Measurements from ENCODE around the gene ZNF664. TPM values are rescaled to one million over a fixed set of nuclear protein-coding genes. Genes with fewer than 3 reads are reported as not detected.

Gene ZNF664
- total RNA-seq, 1 experiment from 2014 or later: 124 TPM

DNA sequence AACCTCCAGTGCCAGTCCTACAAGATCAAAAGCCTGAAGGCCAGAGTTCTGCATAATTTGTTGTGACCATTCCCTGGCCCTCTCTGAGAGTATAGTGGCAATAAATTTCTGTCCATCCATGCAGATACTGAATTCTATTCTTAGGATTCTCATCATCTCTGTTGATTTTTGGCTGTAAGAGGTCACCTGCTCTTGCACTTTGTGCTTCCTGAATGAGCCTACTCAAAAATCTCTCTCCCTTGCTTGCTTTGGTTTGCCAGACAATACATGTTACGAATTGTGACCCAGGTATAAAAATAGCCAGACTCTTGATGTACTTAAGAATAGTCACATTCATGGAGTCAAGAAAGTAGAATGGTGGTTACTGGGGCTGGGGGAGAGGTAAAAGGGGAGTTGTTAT lies 16.7 kb downstream of the ZNF664 start:
- H4K20me1 ChIP-seq (ENCODE audit: insufficient read depth): 0 out of 2 replicates have a peak, but pooled peaks cover 4% of the 10 kb centered on the region
- H3K9me3 ChIP-seq (ENCODE audit: control insufficient read depth in 1 of 2, insufficient read depth in 1 of 2, low read depth in 1 of 2, low read length in 2 of 2): no peaks in the 10 kb centered on the region
- H3K27ac ChIP-seq (ENCODE audit: low read depth, low read length): no peak overlapping the region
- DNase-seq (ENCODE audit: low read depth, low spot score) (no peak), ATAC-seq (no peak)
- TF ChIP-seq JUND (IDR thresholded peaks at IDR 0.05) (no peak), RAD21 (IDR thresholded peaks at IDR 0.05; ENCODE audit: low read depth) (no peak), SP1 (IDR thresholded peaks at IDR 0.05; ENCODE audit: low read depth) (no peak), EZH2phosphoT487 (IDR thresholded peaks at IDR 0.05; ENCODE audit: borderline replicate concordance) (no peak), CBX3 (IDR thresholded peaks at IDR 0.05; ENCODE audit: low read depth) (no peak), YY1 (IDR thresholded peaks at IDR 0.05; ENCODE audit: extremely low read depth, insufficient replicate concordance, low read depth, low read length) (no peak), EGR1 (IDR thresholded peaks at IDR 0.05; ENCODE audit: low read depth) (no peak), ZFX (IDR thresholded peaks at IDR 0.05) (no peak), ZNF274 (IDR thresholded peaks at IDR 0.05; ENCODE audit: low read depth, low read length) (no peak), FOSL1 (IDR thresholded peaks at IDR 0.05; ENCODE audit: low read depth) (no peak), POLR2A (IDR thresholded peaks at IDR 0.05; ENCODE audit: borderline replicate concordance, extremely low read depth, insufficient read depth, insufficient read length) (no peak), SIN3A (IDR thresholded peaks at IDR 0.05; ENCODE audit: low read depth) (no peak), CEBPB (IDR thresholded peaks at IDR 0.05; ENCODE audit: low read depth) (no peak), TCF7L2 (IDR thresholded peaks at IDR 0.05; ENCODE audit: borderline replicate concordance, extremely low read depth, insufficient read depth, insufficient read length) (no peak), SRF (IDR thresholded peaks at IDR 0.05; ENCODE audit: low read depth) (no peak)
- TF ChIP-seq, protein P1, sequence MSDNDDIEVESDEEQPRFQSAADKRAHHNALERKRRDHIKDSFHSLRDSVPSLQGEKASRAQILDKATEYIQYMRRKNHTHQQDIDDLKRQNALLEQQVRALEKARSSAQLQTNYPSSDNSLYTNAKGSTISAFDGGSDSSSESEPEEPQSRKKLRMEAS (IDR thresholded peaks at IDR 0.05): no peak
- TF ChIP-seq, protein P2, sequence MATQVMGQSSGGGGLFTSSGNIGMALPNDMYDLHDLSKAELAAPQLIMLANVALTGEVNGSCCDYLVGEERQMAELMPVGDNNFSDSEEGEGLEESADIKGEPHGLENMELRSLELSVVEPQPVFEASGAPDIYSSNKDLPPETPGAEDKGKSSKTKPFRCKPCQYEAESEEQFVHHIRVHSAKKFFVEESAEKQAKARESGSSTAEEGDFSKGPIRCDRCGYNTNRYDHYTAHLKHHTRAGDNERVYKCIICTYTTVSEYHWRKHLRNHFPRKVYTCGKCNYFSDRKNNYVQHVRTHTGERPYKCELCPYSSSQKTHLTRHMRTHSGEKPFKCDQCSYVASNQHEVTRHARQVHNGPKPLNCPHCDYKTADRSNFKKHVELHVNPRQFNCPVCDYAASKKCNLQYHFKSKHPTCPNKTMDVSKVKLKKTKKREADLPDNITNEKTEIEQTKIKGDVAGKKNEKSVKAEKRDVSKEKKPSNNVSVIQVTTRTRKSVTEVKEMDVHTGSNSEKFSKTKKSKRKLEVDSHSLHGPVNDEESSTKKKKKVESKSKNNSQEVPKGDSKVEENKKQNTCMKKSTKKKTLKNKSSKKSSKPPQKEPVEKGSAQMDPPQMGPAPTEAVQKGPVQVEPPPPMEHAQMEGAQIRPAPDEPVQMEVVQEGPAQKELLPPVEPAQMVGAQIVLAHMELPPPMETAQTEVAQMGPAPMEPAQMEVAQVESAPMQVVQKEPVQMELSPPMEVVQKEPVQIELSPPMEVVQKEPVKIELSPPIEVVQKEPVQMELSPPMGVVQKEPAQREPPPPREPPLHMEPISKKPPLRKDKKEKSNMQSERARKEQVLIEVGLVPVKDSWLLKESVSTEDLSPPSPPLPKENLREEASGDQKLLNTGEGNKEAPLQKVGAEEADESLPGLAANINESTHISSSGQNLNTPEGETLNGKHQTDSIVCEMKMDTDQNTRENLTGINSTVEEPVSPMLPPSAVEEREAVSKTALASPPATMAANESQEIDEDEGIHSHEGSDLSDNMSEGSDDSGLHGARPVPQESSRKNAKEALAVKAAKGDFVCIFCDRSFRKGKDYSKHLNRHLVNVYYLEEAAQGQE (IDR thresholded peaks at IDR 0.05; ENCODE audit: low read depth): no peak
- TF ChIP-seq, protein P3, sequence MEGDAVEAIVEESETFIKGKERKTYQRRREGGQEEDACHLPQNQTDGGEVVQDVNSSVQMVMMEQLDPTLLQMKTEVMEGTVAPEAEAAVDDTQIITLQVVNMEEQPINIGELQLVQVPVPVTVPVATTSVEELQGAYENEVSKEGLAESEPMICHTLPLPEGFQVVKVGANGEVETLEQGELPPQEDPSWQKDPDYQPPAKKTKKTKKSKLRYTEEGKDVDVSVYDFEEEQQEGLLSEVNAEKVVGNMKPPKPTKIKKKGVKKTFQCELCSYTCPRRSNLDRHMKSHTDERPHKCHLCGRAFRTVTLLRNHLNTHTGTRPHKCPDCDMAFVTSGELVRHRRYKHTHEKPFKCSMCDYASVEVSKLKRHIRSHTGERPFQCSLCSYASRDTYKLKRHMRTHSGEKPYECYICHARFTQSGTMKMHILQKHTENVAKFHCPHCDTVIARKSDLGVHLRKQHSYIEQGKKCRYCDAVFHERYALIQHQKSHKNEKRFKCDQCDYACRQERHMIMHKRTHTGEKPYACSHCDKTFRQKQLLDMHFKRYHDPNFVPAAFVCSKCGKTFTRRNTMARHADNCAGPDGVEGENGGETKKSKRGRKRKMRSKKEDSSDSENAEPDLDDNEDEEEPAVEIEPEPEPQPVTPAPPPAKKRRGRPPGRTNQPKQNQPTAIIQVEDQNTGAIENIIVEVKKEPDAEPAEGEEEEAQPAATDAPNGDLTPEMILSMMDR (IDR thresholded peaks at IDR 0.05 in 2 of 3, conservative IDR thresholded peaks at IDR 0.05 in 1 of 3; ENCODE audit: borderline replicate concordance in 1 of 3, insufficient read depth in 1 of 3, low read depth in 2 of 3, low read length in 2 of 3): no peak
- TF ChIP-seq, protein P4, sequence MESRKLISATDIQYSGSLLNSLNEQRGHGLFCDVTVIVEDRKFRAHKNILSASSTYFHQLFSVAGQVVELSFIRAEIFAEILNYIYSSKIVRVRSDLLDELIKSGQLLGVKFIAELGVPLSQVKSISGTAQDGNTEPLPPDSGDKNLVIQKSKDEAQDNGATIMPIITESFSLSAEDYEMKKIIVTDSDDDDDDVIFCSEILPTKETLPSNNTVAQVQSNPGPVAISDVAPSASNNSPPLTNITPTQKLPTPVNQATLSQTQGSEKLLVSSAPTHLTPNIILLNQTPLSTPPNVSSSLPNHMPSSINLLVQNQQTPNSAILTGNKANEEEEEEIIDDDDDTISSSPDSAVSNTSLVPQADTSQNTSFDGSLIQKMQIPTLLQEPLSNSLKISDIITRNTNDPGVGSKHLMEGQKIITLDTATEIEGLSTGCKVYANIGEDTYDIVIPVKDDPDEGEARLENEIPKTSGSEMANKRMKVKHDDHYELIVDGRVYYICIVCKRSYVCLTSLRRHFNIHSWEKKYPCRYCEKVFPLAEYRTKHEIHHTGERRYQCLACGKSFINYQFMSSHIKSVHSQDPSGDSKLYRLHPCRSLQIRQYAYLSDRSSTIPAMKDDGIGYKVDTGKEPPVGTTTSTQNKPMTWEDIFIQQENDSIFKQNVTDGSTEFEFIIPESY (IDR thresholded peaks at IDR 0.05; ENCODE audit: extremely low read depth, insufficient replicate concordance, low read length): no peak
- TF ChIP-seq, protein P5, sequence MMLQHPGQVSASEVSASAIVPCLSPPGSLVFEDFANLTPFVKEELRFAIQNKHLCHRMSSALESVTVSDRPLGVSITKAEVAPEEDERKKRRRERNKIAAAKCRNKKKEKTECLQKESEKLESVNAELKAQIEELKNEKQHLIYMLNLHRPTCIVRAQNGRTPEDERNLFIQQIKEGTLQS (IDR thresholded peaks at IDR 0.05): no peak
- BruUV-seq (replicated peaks): no TSS peak
- ChIA-PET CTCF (no interaction called here), RAD21 (ENCODE audit: low non-redundant PET in 1 of 2, low total read pairs in 2 of 2, uncharacterized antibody in 2 of 2, unreplicated experiment in 2 of 2) (no interaction called here), POLR2A (no interaction called here)
- intact Hi-C loops (cut with micrococcal nuclease): no loop called here
- no peaks in the 10 kb centered on the region for H3K9me2 ChIP-seq (ENCODE audit: insufficient read depth)
- H3K4me3 ChIP-seq (replicated peaks in 1 of 2; ENCODE audit: low read depth in 1 of 2, low read length in 2 of 2): no peak overlapping the region
- peaks cover 18 to 20% of the 10 kb centered on the region in 2 experiments; a peak in 3 of 4 replicates for H3K36me3 ChIP-seq (ENCODE audit: control insufficient read depth in 1 of 2, insufficient read depth in 2 of 2, low read length in 2 of 2)
- H3K4me1 ChIP-seq (ENCODE audit: control insufficient read depth in 1 of 2, insufficient read depth in 2 of 2, low read length in 2 of 2): no peaks in the 10 kb centered on the region
- no peaks in the 10 kb centered on the region for H3K27me3 ChIP-seq (ENCODE audit: insufficient read depth, low read length)
- peaks cover 86% of the 10 kb centered on the region for H3K79me2 ChIP-seq (ENCODE audit: insufficient read depth, low read length)
- H3K4me2 ChIP-seq (ENCODE audit: low read length): no peak overlapping the region
- no peak overlapping the region for H3K9ac ChIP-seq (ENCODE audit: low read length)
- H2AFZ ChIP-seq (ENCODE audit: low read depth, low read length, poor library complexity, severe bottlenecking): no peak overlapping the region

Data from HCT116 (cell line).